Keratinocyte (primary cell): ENCODE measurements around the gene PCMTD2. TPM values are rescaled to one million over a fixed set of nuclear protein-coding genes. Genes with fewer than 3 reads are reported as not detected.

Experiments used
- DNase-seq: peaks from one replicate; pipeline ENCODE4 v3.0.0-alpha.2; 2011; ENCODE audit warnings: low read depth, missing footprints, low spot score
- FAIRE-seq: peaks from 2 replicates; lab custom pipeline; 2011; peaks lifted over from hg19 to GRCh38; lab: Jason Lieb, UNC
- H2AFZ ChIP-seq: 2 replicates; pipeline ENCODE4 v1.6.0; 2012; ENCODE audit warnings: low read length, control low read depth, inconsistent platforms; ENCODE audit not compliant: control insufficient read depth
- H3K27ac ChIP-seq: 2 replicates; pipeline ENCODE4 v1.5.1; 2011; ENCODE audit warnings: low read length; ENCODE audit not compliant: control insufficient read depth, insufficient read depth
- H3K27me3 ChIP-seq: 3 replicates; pipeline ENCODE4 v1.6.0; 2011; ENCODE audit warnings: low read length; ENCODE audit not compliant: control insufficient read depth, insufficient read depth; ENCODE audit errors: extremely low read depth
- H3K36me3 ChIP-seq, 2 experiments: 2 replicates in 1 of 2; 3 replicates in 1 of 2; pipeline ENCODE4 v1.5.1; 2011; ENCODE audit warnings: low read length in 2 of 2, mild to moderate bottlenecking in 1 of 2; ENCODE audit not compliant: control insufficient read depth in 2 of 2, insufficient read depth in 2 of 2; ENCODE audit errors: extremely low read depth in 1 of 2
- H3K4me1 ChIP-seq: 3 replicates; pipeline ENCODE4 v1.5.1; 2011; ENCODE audit warnings: low read length; ENCODE audit not compliant: control insufficient read depth, insufficient read depth; ENCODE audit errors: extremely low read depth
- H3K4me2 ChIP-seq: 3 replicates; pipeline ENCODE4 v1.6.0; 2011; ENCODE audit warnings: low read depth, low read length; ENCODE audit not compliant: control insufficient read depth, insufficient read depth; ENCODE audit errors: extremely low read depth
- H3K4me3 ChIP-seq, 3 experiments: fragments of 200-600 bp in 1 of 3; sonication (generic) in 1 of 3; 2 replicates in 2 of 3; 3 replicates in 1 of 3; pipeline ENCODE4 v1.5.1; 2011 to 2016; ENCODE audit warnings: low read length in 3 of 3, mild to moderate bottlenecking in 3 of 3, control low read depth in 2 of 3, inconsistent platforms in 1 of 3, low read depth in 1 of 3, mixed read lengths in 1 of 3, mixed run types in 1 of 3, moderate library complexity in 1 of 3; ENCODE audit not compliant: control insufficient read depth in 2 of 3, insufficient read depth in 2 of 3; ENCODE audit errors: extremely low read depth in 1 of 3
- H3K79me2 ChIP-seq: 2 replicates; pipeline ENCODE4 v1.6.0; 2012; ENCODE audit warnings: low read length; ENCODE audit not compliant: control insufficient read depth, insufficient read depth
- H3K9ac ChIP-seq: 3 replicates; pipeline ENCODE4 v1.6.0; 2011; ENCODE audit warnings: low read length; ENCODE audit not compliant: control insufficient read depth, insufficient read depth; ENCODE audit errors: extremely low read depth
- H3K9me1 ChIP-seq: 3 replicates; pipeline ENCODE4 v1.6.0; 2011; ENCODE audit warnings: low read length; ENCODE audit not compliant: control insufficient read depth, insufficient read depth; ENCODE audit errors: extremely low read depth
- H3K9me3 ChIP-seq: 2 replicates; pipeline ENCODE4 v1.5.1; 2012; ENCODE audit warnings: low read depth, low read length; ENCODE audit not compliant: control insufficient read depth
- H4K20me1 ChIP-seq: 3 replicates; pipeline ENCODE4 v1.6.0; 2011; ENCODE audit warnings: low read length; ENCODE audit not compliant: control insufficient read depth, insufficient read depth; ENCODE audit errors: extremely low read depth
- CTCF ChIP-seq, 3 experiments: IDR thresholded peaks in 1 of 3; conservative IDR thresholded peaks in 1 of 3; optimal IDR thresholded peaks in 1 of 3; 2 replicates in 2 of 3; 3 replicates in 1 of 3; pipeline versions ENCODE3 to v1.5.1; 2011; ENCODE audit warnings: low read length in 3 of 3, mild to moderate bottlenecking in 3 of 3, moderate library complexity in 2 of 3, control low read depth in 1 of 3, inconsistent platforms in 1 of 3; ENCODE audit not compliant: insufficient read depth in 2 of 3; ENCODE audit errors: extremely low read depth in 1 of 3
- EZH2 ChIP-seq: IDR thresholded peaks from one replicate; pipeline ENCODE4 v1.6.1; 2012; ENCODE audit warnings: inconsistent platforms, mild to moderate bottlenecking, low read length, moderate library complexity
- dilution Hi-C: fragments of 300-500 bp; cut with MboI; formaldehyde crosslinking; loops from one replicate; pipeline ENCODE4 v1.7.0; 2020; ENCODE audit warnings: low sequenced_read_pairs; ENCODE audit not compliant: extremely low pct_ligation_motif_present
- polyA plus RNA-seq, 5 experiments: library from polyadenylated mRNA; depleted of rRNA in 3 of 5; stranded (reverse) in 3 of 5; stranded (forward) in 1 of 5; unstranded in 1 of 5; fragments of >200 nt; gene quantifications; 1 replicate in 1 of 5; 2 replicates in 3 of 5; 3 replicates in 1 of 5; pipeline versions ENCODE4 v1.2.1 to v1.2.3, GENCODE V29; 2011 to 2012; ENCODE audit warnings: missing spikeins in 2 of 5, low read depth in 1 of 5, low replicate concordance in 1 of 5

The PCMTD2 gene
- polyA plus RNA-seq, 1 donor (not counting 4 experiments of a cell fraction or from before 2014, with no cell fraction given), result 25.8 TPM

DNA sequence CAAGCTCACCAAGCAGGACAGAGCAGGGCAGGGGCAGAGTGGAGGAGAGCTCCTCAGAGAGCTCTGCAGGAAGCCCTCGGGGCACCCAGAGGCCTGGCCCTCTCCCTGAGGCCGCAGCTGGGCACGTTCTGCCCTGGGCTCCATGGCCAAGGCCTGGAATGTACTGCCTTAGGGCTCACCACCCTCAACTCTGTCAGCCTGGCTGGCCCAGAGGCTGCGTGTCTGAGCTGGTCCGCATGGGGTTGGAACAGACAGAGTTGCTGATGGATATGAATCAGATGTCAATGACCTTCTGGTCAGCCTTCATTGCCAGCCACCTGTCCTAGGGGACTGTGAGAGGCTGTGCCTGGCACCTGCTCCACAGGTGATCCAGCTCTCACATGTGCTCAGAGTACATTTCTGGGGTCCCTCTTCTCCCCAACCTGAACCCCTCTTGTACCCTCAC, 33.2 kb upstream of the PCMTD2 start:
- TF ChIP-seq EZH2 (no peak), CTCF (optimal IDR thresholded peaks at IDR 0.05 in 1 of 3, IDR thresholded peaks at IDR 0.05 in 1 of 3, conservative IDR thresholded peaks at IDR 0.05 in 1 of 3; ENCODE audit: extremely low read depth in 1 of 3, insufficient read depth in 2 of 3, low read length in 3 of 3) (no peak)
- Histone ChIP-seq H2AFZ (no peak overlapping the region), H3K9me3 (no peaks in the 10 kb centered on the region), H3K4me1 (peaks cover 47% of the 10 kb centered on the region), H3K27ac (no peak overlapping the region), H3K36me3 (no peaks in the 10 kb centered on the region), H3K9me1 (no peaks in the 10 kb centered on the region), H3K79me2 (no peaks in the 10 kb centered on the region), H3K27me3 (peaks cover 23% of the 10 kb centered on the region), H4K20me1 (no peaks in the 10 kb centered on the region), H3K4me3 (no peak overlapping the region), H3K4me2 (no peak overlapping the region), H3K9ac (no peak overlapping the region)
- DNase-seq, result peak; percentile 67
- FAIRE-seq, result no peak
- dilution Hi-C loops, result no loop called here

GRCh38 chr20:64222851-64223525, 32.6 kb upstream of the PCMTD2 start:
- no peak overlapping the region for H3K4me3 ChIP-seq
- H3K36me3 ChIP-seq, result no peaks in the 10 kb centered on the region
- H3K4me1 ChIP-seq, result peaks cover 41% of the 10 kb centered on the region
- no peak overlapping the region for H3K4me2 ChIP-seq
- H3K9me3 ChIP-seq, result no peaks in the 10 kb centered on the region
- H2AFZ ChIP-seq, result no peak overlapping the region
- FAIRE-seq (no peak), DNase-seq (no peak)
- H3K27ac ChIP-seq, result no peak overlapping the region
- peaks cover 25% of the 10 kb centered on the region for H3K27me3 ChIP-seq
- no peak overlapping the region for H3K9ac ChIP-seq
- TF ChIP-seq EZH2, result no peak
- TF ChIP-seq CTCF (optimal IDR thresholded peaks at IDR 0.05 in 1 of 3, IDR thresholded peaks at IDR 0.05 in 1 of 3, conservative IDR thresholded peaks at IDR 0.05 in 1 of 3; ENCODE audit: extremely low read depth in 1 of 3, insufficient read depth in 2 of 3, low read length in 3 of 3), result no peak
- no peaks in the 10 kb centered on the region for H3K9me1 ChIP-seq
- dilution Hi-C loops, result no loop called here
- no peaks in the 10 kb centered on the region for H3K79me2 ChIP-seq
- H4K20me1 ChIP-seq, result no peaks in the 10 kb centered on the region
